ENCODE results near the gene ZMYND8.
A peak's percentile ranks its signal among the peaks of the same experiment; 100 is the strongest.

Gene ZMYND8

GRCh38 chr20:47350691-47351545, 5.6 kb downstream of the ZMYND8 start:
- peak overlapping the region; percentile 47 for H3K4me3 ChIP-seq (ENCODE audit: low read length)
- no peak for TF ChIP-seq CTCF (IDR thresholded peaks at IDR 0.05; ENCODE audit: insufficient read depth, low read depth, low read length, missing control alignments)
- no peak for DNase-seq (ENCODE audit: low read depth)

DNA sequence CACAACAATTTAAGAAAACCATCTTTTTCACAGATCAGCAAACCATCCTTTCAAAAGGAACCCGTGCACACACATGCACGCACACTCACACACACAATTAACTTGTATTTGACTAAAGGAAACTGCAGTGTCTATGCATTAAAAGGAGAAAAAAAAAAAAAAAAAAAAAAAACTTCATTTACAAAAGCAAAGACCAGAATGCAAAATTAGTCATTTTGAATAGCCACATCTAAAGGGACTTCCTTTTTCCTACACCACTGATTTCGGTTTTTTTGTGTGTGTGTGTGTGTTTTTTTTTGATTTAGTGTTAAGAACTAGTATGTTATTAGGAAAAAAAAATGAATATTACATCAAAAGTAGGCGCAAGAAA, 6.3 kb downstream of the ZMYND8 start:
- no peak for TF ChIP-seq CTCF (IDR thresholded peaks at IDR 0.05; ENCODE audit: insufficient read depth, low read depth, low read length, missing control alignments)
- no peak for DNase-seq (ENCODE audit: low read depth)
- peak overlapping the region; percentile 47 for H3K4me3 ChIP-seq (ENCODE audit: low read length)

DNA sequence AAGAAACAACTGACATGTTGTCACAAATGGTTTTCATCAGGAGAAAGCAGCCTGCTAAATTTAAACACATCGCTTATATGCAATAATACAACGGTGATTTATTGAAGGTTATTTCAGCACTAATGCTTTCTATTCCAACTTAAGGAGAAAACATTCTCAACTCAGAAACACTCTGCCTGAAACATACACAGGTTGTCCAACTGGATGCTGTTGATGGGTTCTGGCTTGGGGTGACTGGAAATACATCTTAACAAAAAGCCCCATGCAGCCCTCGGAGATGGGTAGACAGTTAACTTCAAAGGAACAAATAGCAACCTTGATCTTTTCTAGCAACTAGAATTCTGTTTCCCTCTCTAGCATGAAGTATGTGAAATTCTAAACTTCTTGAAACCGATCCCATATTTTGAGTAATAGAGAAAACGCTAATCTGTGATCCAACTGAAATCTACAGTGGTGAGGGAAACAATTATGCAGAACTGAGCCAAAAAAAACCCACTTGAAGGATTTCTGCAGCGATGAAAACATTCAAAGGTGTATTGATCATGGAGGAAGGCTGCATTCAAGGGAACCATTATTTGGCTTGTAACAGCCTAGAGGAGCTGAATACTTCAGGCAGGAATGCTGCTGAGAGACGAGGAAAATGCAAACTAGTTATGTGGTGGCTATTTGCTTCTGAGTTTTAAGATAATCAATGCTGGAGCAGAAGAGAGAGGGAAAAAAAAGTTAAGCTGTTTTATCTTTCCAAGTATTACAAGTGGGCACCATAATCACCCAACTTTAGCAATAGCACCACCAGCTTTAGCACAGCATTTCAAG, 6.9 kb downstream of the ZMYND8 start:
- DNase-seq (ENCODE audit: low read depth), result no peak
- H3K4me3 ChIP-seq (ENCODE audit: low read length), result peak overlapping the region; percentile 7

GRCh38 chr20:47348539-47349142, 7.9 kb downstream of the ZMYND8 start:
- no peak overlapping the region for H3K4me3 ChIP-seq (ENCODE audit: low read length)
- no peak for TF ChIP-seq CTCF (IDR thresholded peaks at IDR 0.05; ENCODE audit: insufficient read depth, low read depth, low read length, missing control alignments)
- no peak for DNase-seq (ENCODE audit: low read depth)

More for the DNA sequence above, 6.9 kb downstream of the ZMYND8 start:
- TF ChIP-seq CTCF (IDR thresholded peaks at IDR 0.05; ENCODE audit: insufficient read depth, low read depth, low read length, missing control alignments), result no peak

- DNase-seq (ENCODE audit: low read depth), result no peak
- TF ChIP-seq CTCF (IDR thresholded peaks at IDR 0.05; ENCODE audit: insufficient read depth, low read depth, low read length, missing control alignments), result no peak
- no peak overlapping the region for H3K4me3 ChIP-seq (ENCODE audit: low read length)
Measured at GRCh38 chr20:47347661-47348435, 8.7 kb downstream of the ZMYND8 start.

- no peak for DNase-seq (ENCODE audit: low read depth)
Measured at GRCh38 chr20:47346172-47346571, 10.3 kb downstream of the ZMYND8 start.

More at GRCh38 chr20:47346172-47346571, 10.3 kb downstream of the ZMYND8 start:
- TF ChIP-seq CTCF (IDR thresholded peaks at IDR 0.05; ENCODE audit: insufficient read depth, low read depth, low read length, missing control alignments), result no peak
- H3K4me3 ChIP-seq (ENCODE audit: low read length), result no peak overlapping the region

Measured in epithelial cell of esophagus (primary cell).